Body of pancreas (tissue), 2 donors: ENCODE results near the gene TAF11L9. TPM values are rescaled to one million over a fixed set of nuclear protein-coding genes. Genes with fewer than 3 reads are reported as not detected.

Experiments
- small RNA-seq: library from RNA; depleted of rRNA; stranded (forward); fragments of <200 nt; gene quantifications from one replicate; pipeline ENCODE3, GENCODE V24; 2016
- total RNA-seq, 2 donors: library from RNA; depleted of rRNA; stranded (reverse); fragments of >200 nt; gene quantifications; one replicate each; pipeline ENCODE4 v1.1.0, GENCODE V29; 2016

TAF11L9 gene
- total RNA-seq, 2 donors from 2014 or later, result not detected

Small RNAs within 50 kb of the gene (small RNA-seq; reads per million reads assigned to genes)
- not detected for gene AC233724.3
- gene AC233724.4, result not detected
- not detected for gene AC233724.6
- not detected for gene AC233724.7

Other genes starting within 250 kb of the TAF11L9 start
- gene TAF11L2, start 96.2 kb downstream of the TAF11L9 start, total RNA-seq, result not detected
- gene TAF11L3, start 76.0 kb downstream of the TAF11L9 start, total RNA-seq, result not detected
- gene TAF11L4, start 72.6 kb downstream of the TAF11L9 start, total RNA-seq, result not detected
- not detected for gene TAF11L5, start 69.2 kb downstream of the TAF11L9 start, total RNA-seq
- gene TAF11L6, start 65.7 kb downstream of the TAF11L9 start, total RNA-seq, result not detected
- not detected for gene TAF11L7, start 8.6 kb downstream of the TAF11L9 start, total RNA-seq
- not detected for gene TAF11L8, start 3.4 kb downstream of the TAF11L9 start, total RNA-seq
- gene TAF11L10, start 3.4 kb upstream of the TAF11L9 start, total RNA-seq, result not detected
- not detected for gene TAF11L11, start 9.8 kb upstream of the TAF11L9 start, total RNA-seq
- not detected for gene TAF11L12, start 16.0 kb upstream of the TAF11L9 start, total RNA-seq
- not detected for gene TAF11L13, start 37.7 kb upstream of the TAF11L9 start, total RNA-seq
- gene TAF11L14, start 40.1 kb upstream of the TAF11L9 start, total RNA-seq, result not detected